ENCODE data around the gene CACNA1F.
A peak's percentile ranks its signal among the peaks of the same experiment; 100 is the strongest.

The CACNA1F gene

GRCh38 chrX:49197543-49198087, 35.5 kb downstream of the CACNA1F start:
- no peak for DNase-seq (ENCODE audit: low read depth)

DNA sequence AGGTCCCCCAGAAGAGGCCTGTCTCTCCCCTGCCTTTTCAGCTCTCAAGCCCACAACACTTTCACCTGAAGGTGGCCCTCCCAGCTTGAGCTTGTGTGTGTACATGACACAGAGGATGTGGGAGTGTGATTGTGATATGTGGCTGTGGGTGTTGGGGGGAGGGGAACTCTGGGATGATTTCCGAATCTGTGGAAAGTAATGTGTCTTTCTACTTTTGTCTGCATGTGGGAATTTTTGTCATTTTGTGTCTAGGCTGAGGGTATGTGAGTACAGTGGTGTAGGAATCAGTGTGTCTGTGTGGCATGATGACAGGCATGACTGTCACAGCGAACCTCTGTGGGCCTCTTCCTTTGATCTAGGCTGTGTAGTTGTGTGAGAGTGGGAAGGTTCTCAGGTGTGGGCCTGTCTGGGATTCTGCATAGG, 39.6 kb downstream of the CACNA1F start:
- no peak for DNase-seq (ENCODE audit: low read depth)

GRCh38 chrX:49192722-49193328, 40.3 kb downstream of the CACNA1F start:
- DNase-seq (ENCODE audit: low read depth), result peak; percentile 14

DNA sequence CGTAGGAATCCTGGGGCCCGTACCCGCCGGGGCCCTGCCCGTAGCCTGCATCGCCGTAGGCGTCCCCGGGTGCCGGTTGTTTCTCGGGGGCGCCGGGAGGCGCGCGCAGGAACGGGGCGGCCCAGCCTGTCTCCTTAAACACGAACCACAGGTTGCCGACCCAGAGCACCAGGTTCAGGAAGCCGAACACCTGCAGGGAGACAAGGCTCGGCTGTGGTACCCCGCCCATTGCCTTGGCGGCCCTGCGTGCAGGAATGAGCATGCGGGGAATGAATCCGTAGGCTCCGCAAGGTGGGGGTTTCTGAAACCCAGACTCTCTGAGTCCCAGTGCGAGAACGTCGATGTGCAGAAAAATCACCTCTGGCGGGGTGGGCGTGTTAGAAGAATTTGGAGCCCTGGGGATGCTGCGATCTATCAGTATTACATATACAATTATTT, 41.5 kb downstream of the CACNA1F start:
- DNase-seq (ENCODE audit: low read depth), result no peak

- peak; percentile 99 for DNase-seq (ENCODE audit: low read depth)
Measured at GRCh38 chrX:49190821-49191573, 42.1 kb downstream of the CACNA1F start.

DNA sequence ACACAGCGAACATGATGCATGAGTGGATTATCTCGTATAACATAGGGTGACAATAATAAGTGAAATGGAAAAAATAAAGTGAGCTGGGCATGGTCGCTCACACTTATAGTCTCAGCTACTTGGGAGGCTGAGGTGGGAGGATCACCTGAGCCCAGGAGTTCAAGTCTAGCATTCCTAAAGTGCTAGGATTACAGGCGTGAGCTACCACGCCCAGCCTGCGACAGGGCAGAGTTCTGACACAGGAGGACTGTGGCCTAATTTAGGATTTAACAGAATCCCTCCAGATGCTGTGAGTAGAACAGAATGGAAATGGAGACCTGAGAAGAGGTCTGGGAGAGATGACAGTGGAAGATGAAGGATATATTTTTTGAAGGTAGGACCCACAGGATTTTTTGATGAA, 43.5 kb downstream of the CACNA1F start:
- DNase-seq (ENCODE audit: low read depth), result no peak

GRCh38 chrX:49188468-49189076, 44.6 kb downstream of the CACNA1F start:
- no peak for DNase-seq (ENCODE audit: low read depth)

DNA sequence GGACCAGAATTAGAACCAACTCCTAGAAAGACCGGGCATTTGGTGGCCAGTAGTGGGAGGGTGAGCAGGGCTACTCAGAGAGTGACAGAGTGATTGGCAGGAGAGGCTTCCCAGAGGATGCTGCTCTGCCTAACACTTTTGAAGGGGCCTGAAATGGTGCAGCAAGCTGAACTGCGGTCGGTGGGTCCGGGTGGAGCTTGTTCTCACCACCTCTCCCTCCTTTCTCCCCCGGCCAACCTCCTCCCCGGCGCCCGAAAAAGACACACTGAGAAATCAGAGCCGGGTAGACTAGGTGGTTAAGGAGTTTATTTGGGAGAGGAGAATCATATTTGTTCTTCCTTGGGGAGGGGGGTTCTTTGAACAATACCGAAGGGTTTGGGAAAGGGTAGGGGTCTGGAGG, 45.6 kb downstream of the CACNA1F start:
- no peak for DNase-seq (ENCODE audit: low read depth)

DNA sequence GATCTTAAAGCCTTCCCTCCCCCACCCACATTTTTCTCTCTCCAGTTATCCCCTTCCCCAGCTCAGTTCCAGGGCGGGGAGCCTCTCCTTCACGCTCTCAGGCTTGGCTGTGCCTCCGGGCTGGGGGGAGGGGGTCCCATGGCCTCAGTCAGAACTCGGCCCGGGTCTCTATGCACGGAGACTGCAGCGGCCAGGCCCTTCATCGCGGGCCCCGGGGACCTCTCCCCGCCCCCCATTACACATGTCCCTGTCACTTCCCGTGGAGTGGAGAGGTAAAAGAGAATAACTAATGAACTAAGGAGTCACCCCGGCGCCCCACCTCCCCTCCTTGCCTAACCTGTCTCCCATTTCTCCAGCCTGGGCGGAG, 46.1 kb downstream of the CACNA1F start:
- no peak for DNase-seq (ENCODE audit: low read depth)

GRCh38 chrX:49186125-49187027, 46.8 kb downstream of the CACNA1F start, which contains the start of gene PRICKLE3:
PRICKLE3 (minus strand) TSS chrX:49186373; CDS start chrX:49186297, 76 bp downstream.
- peak; percentile 70 for DNase-seq (ENCODE audit: low read depth)

- peak; percentile 91 for DNase-seq (ENCODE audit: low read depth)
Measured at GRCh38 chrX:49184294-49185281, 48.6 kb downstream of the CACNA1F start.

DNA sequence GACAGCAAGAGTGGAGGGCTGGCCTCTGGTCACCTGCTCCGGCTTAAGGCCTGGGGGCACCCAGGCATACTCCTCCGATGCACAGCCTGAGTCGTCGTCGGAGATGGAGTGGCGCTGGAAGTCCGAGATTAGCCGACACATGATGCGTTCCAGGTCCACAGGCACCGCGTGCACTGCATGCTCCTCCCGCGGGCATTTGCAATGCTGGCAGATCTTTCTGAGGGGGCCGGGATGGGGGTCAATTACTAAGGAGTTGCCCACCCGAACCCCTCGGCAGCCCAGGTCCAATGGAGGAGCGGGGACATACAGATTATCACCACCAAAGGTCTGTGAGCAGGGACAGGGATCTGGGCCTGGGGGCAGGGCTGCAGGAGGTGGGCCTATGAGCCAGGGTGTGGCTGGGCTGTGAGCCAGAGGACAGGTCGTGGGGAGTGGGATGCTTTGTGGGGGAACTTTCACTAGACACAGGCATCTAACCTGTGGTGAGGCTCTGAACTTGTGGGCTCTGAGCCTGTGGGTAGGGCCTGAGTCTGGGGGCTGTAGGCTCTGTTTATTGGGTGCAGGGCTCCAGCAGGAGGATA, 49.3 kb downstream of the CACNA1F start:
- DNase-seq (ENCODE audit: low read depth), result no peak

DNA sequence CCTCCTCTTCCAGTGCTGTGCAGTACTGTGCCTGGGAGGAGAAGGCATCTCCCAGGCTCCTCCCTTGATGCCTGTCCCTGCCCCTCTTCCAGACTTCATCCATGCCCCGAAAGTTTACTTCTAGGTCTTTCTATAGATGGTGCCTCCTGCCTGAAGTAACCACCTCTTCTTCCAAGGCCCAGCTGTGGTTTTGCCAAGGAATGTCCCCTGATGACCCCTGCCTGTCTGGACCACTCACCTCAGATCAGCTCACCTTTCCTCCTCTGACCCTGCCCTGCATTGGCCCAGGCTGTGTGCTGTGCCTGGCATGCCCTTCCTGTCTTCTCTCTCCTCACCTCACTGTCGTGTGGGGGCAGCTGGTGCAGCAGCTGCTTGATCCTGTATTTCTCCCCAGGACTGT, 53.8 kb downstream of the CACNA1F start:
- no peak for DNase-seq (ENCODE audit: low read depth)

- DNase-seq (ENCODE audit: low read depth), result no peak
Measured at GRCh38 chrX:49178537-49178936, 54.6 kb downstream of the CACNA1F start.

DNA sequence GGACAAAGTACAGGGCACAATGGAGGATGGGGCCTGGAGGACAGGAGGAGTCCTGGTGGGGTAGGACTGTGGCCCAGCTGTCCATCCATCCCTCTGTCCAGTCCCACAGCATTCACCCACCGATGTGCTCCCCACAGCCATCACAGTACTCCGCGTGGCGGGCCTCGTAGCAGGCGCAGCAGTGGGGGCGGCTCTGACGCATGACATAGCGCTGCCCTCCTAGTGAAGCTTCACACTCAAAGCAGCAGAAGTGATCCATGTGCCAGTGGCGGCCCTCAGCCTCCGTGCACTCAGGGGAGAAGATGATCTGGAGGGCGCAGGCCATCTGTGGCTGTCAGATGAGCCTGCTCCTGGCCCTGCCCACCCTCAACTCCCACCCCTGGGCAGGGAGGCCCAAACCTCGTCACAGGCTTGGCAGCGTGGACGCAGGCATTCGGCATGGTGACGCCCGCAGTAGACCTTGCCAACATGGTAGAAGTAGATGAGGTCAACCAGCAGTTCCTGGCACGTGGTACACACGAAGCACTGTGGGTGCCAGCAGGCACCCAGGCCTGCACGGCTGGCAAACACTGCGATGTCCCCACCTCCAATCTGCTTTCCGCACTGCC, 55.2 kb downstream of the CACNA1F start:
- no peak for DNase-seq (ENCODE audit: low read depth)

DNA sequence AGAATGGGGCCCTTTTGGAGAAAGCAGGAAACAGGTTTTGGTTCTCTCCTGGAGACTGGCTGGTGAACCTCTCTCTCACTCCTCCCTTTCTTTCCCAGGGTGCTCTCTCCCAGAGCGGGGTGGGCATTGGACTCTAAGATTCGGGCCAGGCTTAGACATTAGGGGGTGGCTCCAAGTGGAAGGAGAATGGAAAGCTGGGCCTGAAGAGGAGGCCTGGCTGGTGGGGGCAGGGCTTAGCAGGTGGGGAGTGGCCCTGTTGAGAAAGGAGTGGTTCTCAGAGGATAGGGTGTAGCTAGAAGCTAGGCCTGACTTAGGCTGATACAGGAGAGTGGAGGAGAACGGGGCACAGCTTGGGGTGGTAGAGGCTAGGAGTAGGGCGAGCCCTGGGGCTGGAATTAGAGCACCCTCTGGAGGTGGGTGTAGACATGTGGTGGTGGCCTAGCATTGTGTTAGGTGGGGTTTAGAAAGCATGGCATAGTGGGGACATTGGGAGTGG, 55.8 kb downstream of the CACNA1F start:
- DNase-seq (ENCODE audit: low read depth), result no peak

DNA sequence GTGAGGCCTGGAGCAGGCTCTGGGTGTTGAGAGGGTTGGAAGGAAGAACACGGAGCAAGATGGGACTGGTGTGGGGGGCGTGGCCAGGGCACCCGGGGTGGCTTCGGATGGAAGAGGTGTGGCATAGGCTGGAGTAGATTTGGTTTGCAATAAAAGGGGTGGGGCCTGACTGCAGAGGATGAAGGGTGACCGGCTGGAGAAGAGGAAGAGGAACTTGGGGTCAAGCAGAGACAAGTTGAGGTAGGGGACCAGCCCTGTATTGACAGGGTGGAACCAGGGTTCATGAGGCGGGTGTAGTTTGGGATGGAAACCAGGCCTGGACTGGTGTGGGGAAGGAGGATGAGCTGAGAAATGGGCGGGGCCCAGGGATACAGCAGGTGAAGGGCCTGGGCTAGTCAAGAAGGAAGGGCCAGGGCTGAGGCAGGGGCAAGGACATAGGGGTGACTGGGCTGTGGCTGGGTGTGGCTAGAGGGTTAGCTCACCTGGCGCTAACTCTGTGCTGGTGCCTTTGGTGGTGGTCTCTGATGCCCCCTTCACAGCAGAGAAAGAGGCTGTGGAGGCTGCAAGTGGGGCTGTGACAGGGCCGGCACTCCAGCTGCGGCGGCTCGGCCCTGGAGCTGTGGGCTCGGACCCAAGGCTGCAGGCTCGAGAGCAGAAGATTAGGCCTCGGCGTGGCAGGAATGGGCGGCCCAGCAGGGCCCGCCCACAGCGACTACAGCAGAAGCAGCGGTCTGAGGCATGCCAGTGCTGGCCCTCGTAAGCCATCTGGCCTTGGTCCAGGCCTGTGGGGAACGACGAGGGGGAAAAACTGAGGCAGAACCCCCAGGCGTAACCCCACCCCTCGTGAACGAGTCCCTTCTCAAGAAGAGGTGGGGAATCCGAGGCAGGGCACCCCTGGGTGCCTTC, 56.5 kb downstream of the CACNA1F start:
- no peak for DNase-seq (ENCODE audit: low read depth)

DNA sequence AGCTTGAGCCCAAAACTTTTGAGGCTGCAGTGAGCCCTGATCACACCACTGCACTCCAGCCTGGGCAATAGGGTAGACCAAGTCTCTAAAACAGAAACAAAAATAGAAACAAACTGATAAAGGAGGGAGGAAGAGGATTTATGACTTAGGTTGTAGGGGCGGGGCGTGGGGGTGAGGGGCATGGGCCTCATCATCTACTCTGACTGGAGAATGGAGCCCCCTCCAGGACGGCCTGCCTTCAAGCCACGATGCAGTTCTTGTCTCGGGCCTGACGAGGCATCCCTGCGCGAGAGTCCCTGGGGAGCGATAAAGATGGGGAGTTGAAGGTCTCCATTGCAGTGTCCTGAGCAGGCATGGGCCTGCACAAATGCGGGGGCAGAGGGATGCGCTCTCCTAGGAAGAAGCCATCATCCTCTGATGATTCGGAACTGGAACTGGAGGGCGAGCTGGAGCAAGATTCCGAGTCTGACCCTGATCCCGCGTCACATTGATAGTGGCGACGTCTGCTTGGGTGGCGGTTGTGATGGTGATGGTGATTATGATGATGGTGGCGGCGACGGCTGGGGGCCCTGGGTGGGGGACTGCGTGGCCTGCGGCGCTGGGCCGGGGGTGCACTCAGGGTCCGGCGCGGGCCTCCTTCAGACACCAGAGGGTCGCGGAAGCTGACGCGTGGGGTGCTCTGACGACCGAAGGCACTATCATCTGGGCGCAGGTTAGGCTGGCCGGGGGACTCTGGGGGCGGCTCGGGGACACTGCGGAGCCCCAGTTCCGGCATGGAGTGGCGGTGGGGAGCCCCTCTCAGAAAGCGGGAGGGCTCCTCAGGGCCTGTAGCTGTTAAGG, 57.5 kb downstream of the CACNA1F start:
- DNase-seq (ENCODE audit: low read depth), result no peak
